ENCODE measurements around the gene ENGASE.
"Not testable (repeated sequence)": the region's sequence is repeated elsewhere in the genome, so short reads cannot be mapped to it uniquely, and the experiment has no call there.

- not testable (repeated sequence) for TF ChIP-seq CTCF (IDR thresholded peaks at IDR 0.05); EZH2 (IDR thresholded peaks at IDR 0.05; ENCODE audit: borderline replicate concordance, insufficient read depth, low read depth, low read length, poor library complexity, severe bottlenecking)
Observed at GRCh38 chr17:79030636-79031035, 44.0 kb upstream of the ENGASE start.
